GM19193 (cell line): Measurements from ENCODE around the gene TAS2R43.

Experiments used
- POLR2A ChIP-seq: IDR thresholded peaks from 4 replicates; pipeline ENCODE4 v1.6.1; 2011; ENCODE audit not compliant: insufficient read depth, insufficient read length; ENCODE audit errors: extremely low read depth

Gene TAS2R43

GRCh38 chr12:11092128-11092527 lies at the start of gene TAS2R43:
Gene TAS2R43 (minus strand): TSS chr12:11092313. CDS start chr12:11092229, 84 bp downstream.
- no peak for TF ChIP-seq POLR2A

GRCh38 chr12:11136075-11136474 lies 44.0 kb upstream of the TAS2R43 start:
- no peak for TF ChIP-seq POLR2A

GRCh38 chr12:11134305-11134704 lies 42.2 kb upstream of the TAS2R43 start, which contains the start of gene TAS2R30:
Gene TAS2R30 (minus strand): TSS chr12:11134644. CDS start chr12:11134244, 400 bp downstream.
- TF ChIP-seq POLR2A = no peak

GRCh38 chr12:11133816-11134215 lies 41.7 kb upstream of the TAS2R43 start:
- no peak for TF ChIP-seq POLR2A

GRCh38 chr12:11133162-11133561 lies 41.0 kb upstream of the TAS2R43 start:
- no peak for TF ChIP-seq POLR2A

- TF ChIP-seq POLR2A = no peak
These were observed 38.9 kb upstream of the TAS2R43 start for GRCh38 chr12:11130999-11131398.

- no peak for TF ChIP-seq POLR2A
These were observed 38.3 kb upstream of the TAS2R43 start for GRCh38 chr12:11130382-11130781.

GRCh38 chr12:11108862-11109261 lies 16.7 kb upstream of the TAS2R43 start:
- TF ChIP-seq POLR2A = no peak

GRCh38 chr12:11107719-11108118 lies 15.6 kb upstream of the TAS2R43 start:
- no peak for TF ChIP-seq POLR2A

- TF ChIP-seq POLR2A = no peak
These were observed 14.2 kb upstream of the TAS2R43 start for GRCh38 chr12:11106288-11106687.

GRCh38 chr12:11105546-11105945 lies 13.4 kb upstream of the TAS2R43 start:
- TF ChIP-seq POLR2A = no peak

GRCh38 chr12:11089246-11089645 lies 2.9 kb downstream of the TAS2R43 start:
- no peak for TF ChIP-seq POLR2A

- no peak for TF ChIP-seq POLR2A
These were observed 6.7 kb downstream of the TAS2R43 start for GRCh38 chr12:11085419-11085818.

- TF ChIP-seq POLR2A = no peak
These were observed 10.1 kb downstream of the TAS2R43 start for GRCh38 chr12:11081987-11082386.

- no peak for TF ChIP-seq POLR2A
These were observed 13.9 kb downstream of the TAS2R43 start for GRCh38 chr12:11078246-11078645.

- TF ChIP-seq POLR2A = no peak
These were observed 16.5 kb downstream of the TAS2R43 start for GRCh38 chr12:11075642-11076041.

GRCh38 chr12:11071414-11071813 lies 20.7 kb downstream of the TAS2R43 start:
- TF ChIP-seq POLR2A = no peak
